Neutrophil (primary cell): ENCODE data around the gene ZNF148.
A peak's percentile ranks its signal among the peaks of the same experiment; 100 is the strongest.

ENCODE experiments used
- H3K27ac ChIP-seq: fragments of 200-600 bp; sonication (generic); 2 replicates; pipeline ENCODE4 v1.5.1; 2016; ENCODE audit warnings: mild to moderate bottlenecking, moderate library complexity
- H3K27me3 ChIP-seq: fragments of 200-600 bp; sonication (generic); 2 replicates; pipeline ENCODE4 v1.6.0; 2016; ENCODE audit warnings: mild to moderate bottlenecking
- H3K36me3 ChIP-seq: fragments of 200-600 bp; sonication (generic); 2 replicates; pipeline ENCODE4 v1.5.1; 2017
- H3K4me1 ChIP-seq, 2 experiments: fragments of 200-600 bp in 1 of 2; sonication (generic) in 1 of 2; 1 replicate in 1 of 2; 2 replicates in 1 of 2; pipeline versions ENCODE4 v1.5.1 to v1.6.1; 2013 to 2016; ENCODE audit warnings: low read depth in 1 of 2, low read length in 1 of 2, mild to moderate bottlenecking in 1 of 2, moderate library complexity in 1 of 2; ENCODE audit not compliant: control insufficient read depth in 1 of 2, insufficient read depth in 1 of 2
- H3K4me3 ChIP-seq, 2 experiments: fragments of 200-600 bp in 1 of 2; sonication (generic) in 1 of 2; 1 replicate in 1 of 2; 2 replicates in 1 of 2; pipeline ENCODE4 v1.5.1; 2013 to 2016; ENCODE audit warnings: low read depth in 1 of 2, low read length in 1 of 2, mild to moderate bottlenecking in 1 of 2, moderate library complexity in 1 of 2
- H3K9me3 ChIP-seq: fragments of 200-600 bp; sonication (generic); 2 replicates; pipeline ENCODE4 v1.5.1; 2016
- CTCF ChIP-seq: fragments of 200-600 bp; sonication (generic); IDR thresholded peaks from 2 replicates; pipeline ENCODE4 v1.5.1; 2016; ENCODE audit warnings: antibody characterized with exemption

Gene ZNF148

GRCh38 chr3:125319765-125320164 is 55.4 kb downstream of the ZNF148 start:
- Histone ChIP-seq H3K9me3 (no peaks in the 10 kb centered on the region), H3K27ac (no peak overlapping the region), H3K4me1 (peaks cover 4 to 6% of the 10 kb centered on the region in 2 experiments), H3K4me3 (no peak overlapping the region), H3K36me3 (peaks cover 15% of the 10 kb centered on the region), H3K27me3 (no peaks in the 10 kb centered on the region)
- no peak for TF ChIP-seq CTCF

- H3K4me3 ChIP-seq = no peak overlapping the region
- TF ChIP-seq CTCF = no peak
- peaks cover 23% of the 10 kb centered on the region for H3K36me3 ChIP-seq
- H3K27ac ChIP-seq = no peak overlapping the region
- H3K4me1 ChIP-seq = peaks cover 4 to 6% of the 10 kb centered on the region in 2 experiments
- H3K9me3 ChIP-seq = no peaks in the 10 kb centered on the region
- no peaks in the 10 kb centered on the region for H3K27me3 ChIP-seq
These were observed 56.3 kb downstream of the ZNF148 start for GRCh38 chr3:125318871-125319270.

- Histone ChIP-seq H3K4me1 (peaks cover 4 to 6% of the 10 kb centered on the region in 2 experiments), H3K4me3 (no peak overlapping the region), H3K9me3 (no peaks in the 10 kb centered on the region), H3K27me3 (no peaks in the 10 kb centered on the region), H3K36me3 (peaks cover 23% of the 10 kb centered on the region), H3K27ac (no peak overlapping the region)
- no peak for TF ChIP-seq CTCF
These were observed 56.8 kb downstream of the ZNF148 start for GRCh38 chr3:125318167-125318865.

- Histone ChIP-seq H3K36me3 (peaks cover 23% of the 10 kb centered on the region), H3K4me3 (no peak overlapping the region), H3K27me3 (no peaks in the 10 kb centered on the region), H3K27ac (no peak overlapping the region), H3K4me1 (peaks cover 4 to 6% of the 10 kb centered on the region in 2 experiments), H3K9me3 (no peaks in the 10 kb centered on the region)
- TF ChIP-seq CTCF = no peak
These were observed 57.4 kb downstream of the ZNF148 start for GRCh38 chr3:125317761-125318160.

- Histone ChIP-seq H3K27ac (peak overlapping the region; percentile 44), H3K36me3 (peaks cover 22% of the 10 kb centered on the region), H3K27me3 (no peaks in the 10 kb centered on the region), H3K4me3 (no peak overlapping the region), H3K4me1 (peaks cover 4 to 6% of the 10 kb centered on the region in 2 experiments), H3K9me3 (no peaks in the 10 kb centered on the region)
- no peak for TF ChIP-seq CTCF
These were observed 58.2 kb downstream of the ZNF148 start for GRCh38 chr3:125316949-125317348.
